Neural progenitor cell (in vitro differentiated cells): ENCODE results near the gene PRKCA. TPM values are rescaled to one million over a fixed set of nuclear protein-coding genes. Genes with fewer than 3 reads are reported as not detected.

Experiments
- DNase-seq: peaks from one replicate; pipeline ENCODE4 v3.0.0-alpha.2; 2016; ENCODE audit warnings: low spot score
- H2AFZ ChIP-seq: fragments of 200-600 bp; sonication (generic); replicated peaks from 2 replicates; pipeline ENCODE4 v1.6.1; 2016; ENCODE audit warnings: antibody characterized with exemption
- H3F3A ChIP-seq: fragments of 200-600 bp; sonication (generic); 2 replicates; pipeline ENCODE4 v1.6.1; 2016; ENCODE audit warnings: antibody characterized with exemption, low read depth
- H3K27ac ChIP-seq: fragments of 200-600 bp; sonication (generic); 2 replicates; pipeline ENCODE4 v1.5.1; 2016; ENCODE audit warnings: mild to moderate bottlenecking
- H3K27me3 ChIP-seq: fragments of 200-600 bp; sonication (generic); 2 replicates; pipeline ENCODE4 v1.6.1; 2016; ENCODE audit warnings: mild to moderate bottlenecking, moderate library complexity
- H3K36me3 ChIP-seq: fragments of 200-600 bp; sonication (generic); 2 replicates; pipeline ENCODE4 v1.5.1; 2016
- H3K4me1 ChIP-seq: fragments of 200-600 bp; sonication (generic); 2 replicates; pipeline ENCODE4 v1.6.1; 2016; ENCODE audit warnings: mixed run types
- H3K4me2 ChIP-seq: fragments of 200-600 bp; sonication (generic); 2 replicates; pipeline ENCODE4 v1.6.1; 2016
- H3K4me3 ChIP-seq: fragments of 200-600 bp; sonication (generic); 2 replicates; pipeline ENCODE4 v1.5.1; 2016
- H3K79me2 ChIP-seq: fragments of 200-600 bp; sonication (generic); 2 replicates; pipeline ENCODE4 v1.6.1; 2016; ENCODE audit warnings: low read depth
- H3K9ac ChIP-seq: fragments of 200-600 bp; sonication (generic); 2 replicates; pipeline ENCODE4 v1.6.1; 2016
- H3K9me3 ChIP-seq: fragments of 200-600 bp; sonication (generic); 2 replicates; pipeline ENCODE4 v1.5.1; 2016; ENCODE audit warnings: low read depth
- H4K20me1 ChIP-seq: fragments of 200-600 bp; sonication (generic); 2 replicates; pipeline ENCODE4 v1.6.1; 2016; ENCODE audit warnings: low read depth
- H3K27ac Mint-ChIP-seq: 3 replicates; pipeline ENCODE4 v1.8.0; 2021; ENCODE audit warnings: mixed read lengths
- H3K27me3 Mint-ChIP-seq: 2 replicates; pipeline ENCODE4 v1.8.0; 2022; ENCODE audit warnings: low read depth, mild to moderate bottlenecking, inconsistent platforms, moderate library complexity, mixed read lengths; ENCODE audit not compliant: insufficient read depth
- H3K36me3 Mint-ChIP-seq: 3 replicates; pipeline ENCODE4 v1.8.0; 2021; ENCODE audit warnings: mixed read lengths
- H3K4me1 Mint-ChIP-seq: 3 replicates; pipeline ENCODE4 v1.8.0; 2021; ENCODE audit warnings: mixed read lengths
- H3K4me3 Mint-ChIP-seq: 3 replicates; pipeline ENCODE4 v1.8.0; 2021; ENCODE audit warnings: mild to moderate bottlenecking, moderate library complexity, mixed read lengths
- H3K9me3 Mint-ChIP-seq: 3 replicates; pipeline ENCODE4 v1.8.0; 2020; ENCODE audit warnings: mixed read lengths
- EZH2 ChIP-seq: fragments of 200-600 bp; sonication (generic); IDR thresholded peaks from 2 replicates; pipeline ENCODE4 v1.6.1; 2017; ENCODE audit warnings: antibody characterized with exemption, mild to moderate bottlenecking, moderate library complexity
- EZH2phosphoT487 ChIP-seq: fragments of 200-600 bp; sonication (generic); IDR thresholded peaks from 2 replicates; pipeline ENCODE4 v1.6.1; 2017; ENCODE audit warnings: antibody characterized with exemption
- total RNA-seq: library from RNA; depleted of rRNA; stranded (reverse); fragments of >200 nt; gene quantifications from 2 replicates; pipeline ENCODE4 v1.2.3, GENCODE V29; 2015; ENCODE audit warnings: low replicate concordance
- TF ChIP-seq, protein P1 (sequence below): fragments of 200-600 bp; sonication (generic); IDR thresholded peaks from 2 replicates; pipeline ENCODE4 v1.5.1; 2017; ENCODE audit warnings: antibody characterized with exemption, mild to moderate bottlenecking

Gene PRKCA
- total RNA-seq, 1 donor from 2014 or later = 2.1 TPM

DNA sequence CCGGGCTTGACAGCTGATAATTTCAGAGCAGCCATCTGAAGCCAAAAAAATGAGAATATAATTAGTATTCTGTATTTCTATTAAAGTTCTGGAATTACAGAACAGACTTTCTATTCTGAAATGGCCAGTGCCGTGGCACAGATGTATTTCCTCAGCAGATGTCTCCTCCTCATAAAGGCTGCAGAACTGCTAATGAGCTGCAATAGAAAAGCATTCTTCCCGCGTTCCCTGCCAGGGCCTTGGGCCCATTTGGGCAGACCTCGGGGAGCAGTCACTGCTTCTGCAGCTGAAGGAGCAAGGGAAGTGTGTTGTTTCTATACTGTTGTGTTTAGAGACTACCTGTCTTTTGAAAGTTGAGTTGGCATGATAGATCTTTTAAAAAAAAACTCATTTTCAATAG is 379.9 kb downstream of the PRKCA start:
- H3K27me3 ChIP-seq = no peaks in the 10 kb centered on the region
- H3K4me2 ChIP-seq = no peak overlapping the region
- Mint-ChIP-seq H3K27me3 (peaks cover 3% of the 10 kb centered on the region), H3K27ac (no peak overlapping the region), H3K36me3 (peaks cover 2% of the 10 kb centered on the region), H3K4me3 (no peak overlapping the region), H3K4me1 (peaks cover 5% of the 10 kb centered on the region), H3K9me3 (peaks cover 3% of the 10 kb centered on the region)
- no peak for DNase-seq
- H3K9me3 ChIP-seq = no peaks in the 10 kb centered on the region
- TF ChIP-seq EZH2phosphoT487 (no peak), EZH2 (no peak)
- TF ChIP-seq, protein P1, sequence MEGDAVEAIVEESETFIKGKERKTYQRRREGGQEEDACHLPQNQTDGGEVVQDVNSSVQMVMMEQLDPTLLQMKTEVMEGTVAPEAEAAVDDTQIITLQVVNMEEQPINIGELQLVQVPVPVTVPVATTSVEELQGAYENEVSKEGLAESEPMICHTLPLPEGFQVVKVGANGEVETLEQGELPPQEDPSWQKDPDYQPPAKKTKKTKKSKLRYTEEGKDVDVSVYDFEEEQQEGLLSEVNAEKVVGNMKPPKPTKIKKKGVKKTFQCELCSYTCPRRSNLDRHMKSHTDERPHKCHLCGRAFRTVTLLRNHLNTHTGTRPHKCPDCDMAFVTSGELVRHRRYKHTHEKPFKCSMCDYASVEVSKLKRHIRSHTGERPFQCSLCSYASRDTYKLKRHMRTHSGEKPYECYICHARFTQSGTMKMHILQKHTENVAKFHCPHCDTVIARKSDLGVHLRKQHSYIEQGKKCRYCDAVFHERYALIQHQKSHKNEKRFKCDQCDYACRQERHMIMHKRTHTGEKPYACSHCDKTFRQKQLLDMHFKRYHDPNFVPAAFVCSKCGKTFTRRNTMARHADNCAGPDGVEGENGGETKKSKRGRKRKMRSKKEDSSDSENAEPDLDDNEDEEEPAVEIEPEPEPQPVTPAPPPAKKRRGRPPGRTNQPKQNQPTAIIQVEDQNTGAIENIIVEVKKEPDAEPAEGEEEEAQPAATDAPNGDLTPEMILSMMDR = no peak
- no peak overlapping the region for H3K27ac ChIP-seq
- H3K9ac ChIP-seq = no peak overlapping the region
- no peak overlapping the region for H2AFZ ChIP-seq
- H4K20me1 ChIP-seq = no peaks in the 10 kb centered on the region
- H3K4me3 ChIP-seq = no peak overlapping the region
- no peaks in the 10 kb centered on the region for H3K4me1 ChIP-seq
- H3K36me3 ChIP-seq = no peaks in the 10 kb centered on the region
- H3F3A ChIP-seq = no peaks in the 10 kb centered on the region
- H3K79me2 ChIP-seq = no peaks in the 10 kb centered on the region

GRCh38 chr17:66684261-66684660 is 381.8 kb downstream of the PRKCA start:
- H3K4me2 ChIP-seq = no peak overlapping the region
- H3K4me1 ChIP-seq = peaks cover 7% of the 10 kb centered on the region
- no peak overlapping the region for H3K4me3 Mint-ChIP-seq
- H3K27ac ChIP-seq = no peak overlapping the region
- no peaks in the 10 kb centered on the region for H3K79me2 ChIP-seq
- no peak overlapping the region for H3K27ac Mint-ChIP-seq
- peaks cover 3% of the 10 kb centered on the region for H3K27me3 Mint-ChIP-seq
- H2AFZ ChIP-seq = no peak overlapping the region
- peaks cover under 1% of the 10 kb centered on the region for H3F3A ChIP-seq
- DNase-seq = no peak
- no peak overlapping the region for H3K4me3 ChIP-seq
- H3K9me3 Mint-ChIP-seq = no peaks in the 10 kb centered on the region
- TF ChIP-seq EZH2phosphoT487 = no peak
- TF ChIP-seq, protein P1 = no peak
- no peak for TF ChIP-seq EZH2
- H4K20me1 ChIP-seq = no peaks in the 10 kb centered on the region
- no peaks in the 10 kb centered on the region for H3K36me3 ChIP-seq
- H3K9me3 ChIP-seq = no peaks in the 10 kb centered on the region
- no peaks in the 10 kb centered on the region for H3K27me3 ChIP-seq
- peaks cover 10% of the 10 kb centered on the region for H3K4me1 Mint-ChIP-seq
- H3K9ac ChIP-seq = no peak overlapping the region
- H3K36me3 Mint-ChIP-seq = peaks cover 4% of the 10 kb centered on the region

- H3K9me3 Mint-ChIP-seq = no peaks in the 10 kb centered on the region
- H2AFZ ChIP-seq = no peak overlapping the region
- no peaks in the 10 kb centered on the region for H3K9me3 ChIP-seq
- peaks cover 3% of the 10 kb centered on the region for H3K27me3 Mint-ChIP-seq
- H3K9ac ChIP-seq = no peak overlapping the region
- no peaks in the 10 kb centered on the region for H4K20me1 ChIP-seq
- no peaks in the 10 kb centered on the region for H3K79me2 ChIP-seq
- no peak overlapping the region for H3K27ac Mint-ChIP-seq
- peaks cover 4% of the 10 kb centered on the region for H3F3A ChIP-seq
- peaks cover 12% of the 10 kb centered on the region for H3K4me1 ChIP-seq
- peaks cover 13% of the 10 kb centered on the region for H3K4me1 Mint-ChIP-seq
- H3K4me3 Mint-ChIP-seq = no peak overlapping the region
- H3K27me3 ChIP-seq = no peaks in the 10 kb centered on the region
- no peak for DNase-seq
- TF ChIP-seq, protein P1 = no peak
- no peak for TF ChIP-seq EZH2phosphoT487
- no peak for TF ChIP-seq EZH2
- H3K36me3 Mint-ChIP-seq = peaks cover 4% of the 10 kb centered on the region
- no peak overlapping the region for H3K27ac ChIP-seq
- no peak overlapping the region for H3K4me2 ChIP-seq
- H3K36me3 ChIP-seq = no peaks in the 10 kb centered on the region
- H3K4me3 ChIP-seq = no peak overlapping the region
Measured at GRCh38 chr17:66684731-66685130, 382.3 kb downstream of the PRKCA start.
